Left forelimb (tissue), 1 donor: ENCODE results near the gene UGCG.
"Not testable (repeated sequence)": the region's sequence is repeated elsewhere in the genome, so short reads cannot be mapped to it uniquely, and the experiment has no call there.

Experiments used
- DNase-seq: peaks from one replicate; pipeline ENCODE4 v3.0.0-alpha.2; 2018; ENCODE audit warnings: low spot score

Gene UGCG

DNA sequence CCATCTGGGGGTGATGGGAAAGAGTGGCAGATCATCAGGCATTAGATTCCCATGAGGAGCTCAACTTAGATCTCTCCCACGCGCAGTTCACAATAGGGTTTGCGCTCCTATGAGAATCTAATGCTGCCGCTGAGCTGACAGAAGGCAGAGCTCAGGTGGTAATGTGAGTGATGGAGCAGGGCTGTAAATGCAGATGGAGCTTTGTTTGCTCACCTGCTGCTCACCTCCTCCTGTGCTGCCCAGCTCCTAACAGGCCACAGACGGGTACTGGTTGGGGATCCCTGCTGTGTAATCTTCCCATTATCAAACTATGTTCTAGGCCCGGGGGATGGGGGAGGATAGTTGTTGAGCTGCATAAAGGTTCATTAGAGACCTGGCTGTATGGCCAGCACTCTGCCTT lies 58.4 kb downstream of the UGCG start:
- DNase-seq, result no peak

DNA sequence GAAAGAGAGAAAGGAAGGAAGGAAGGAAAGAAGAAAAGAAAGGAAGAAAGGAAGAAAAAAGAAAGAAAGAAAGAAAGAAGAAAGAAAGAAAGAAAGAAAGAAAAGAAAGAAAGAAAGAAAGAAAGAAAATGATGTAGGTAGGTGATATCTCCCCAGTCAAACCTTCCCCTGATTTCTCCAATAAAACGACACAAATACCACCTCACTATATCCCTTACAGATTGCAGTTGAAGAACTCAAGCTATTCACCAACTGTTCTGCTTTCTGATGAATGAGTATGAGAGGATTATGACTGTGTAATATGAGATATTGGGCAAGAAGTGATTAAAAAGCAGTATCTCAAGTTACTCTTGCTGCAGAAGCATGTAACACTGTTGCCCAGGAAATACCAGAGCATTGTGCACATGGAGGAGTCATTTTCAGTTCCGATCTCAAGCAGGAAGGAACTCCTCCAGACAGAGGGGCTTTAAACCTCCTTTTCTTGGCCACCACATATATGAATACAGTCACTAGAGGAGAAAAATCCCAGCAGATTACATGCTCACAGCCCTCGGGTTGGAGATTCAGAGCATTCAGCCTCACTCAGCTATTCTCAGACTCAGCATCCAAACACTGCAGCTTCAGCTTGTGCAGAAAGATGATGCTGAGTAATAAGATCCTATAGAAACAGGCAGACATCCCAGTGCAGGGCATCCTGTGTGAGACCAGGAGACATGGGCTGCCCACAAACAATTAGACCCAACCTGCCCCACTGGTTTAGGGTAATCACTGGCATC lies 61.4 kb downstream of the UGCG start:
- DNase-seq, result no peak

- no peak for DNase-seq
Observed at GRCh38 chr9:111959468-111960359, 63.1 kb downstream of the UGCG start.

- DNase-seq, result not testable (repeated sequence)
Observed at GRCh38 chr9:111960485-111960884, 63.9 kb downstream of the UGCG start.

DNA sequence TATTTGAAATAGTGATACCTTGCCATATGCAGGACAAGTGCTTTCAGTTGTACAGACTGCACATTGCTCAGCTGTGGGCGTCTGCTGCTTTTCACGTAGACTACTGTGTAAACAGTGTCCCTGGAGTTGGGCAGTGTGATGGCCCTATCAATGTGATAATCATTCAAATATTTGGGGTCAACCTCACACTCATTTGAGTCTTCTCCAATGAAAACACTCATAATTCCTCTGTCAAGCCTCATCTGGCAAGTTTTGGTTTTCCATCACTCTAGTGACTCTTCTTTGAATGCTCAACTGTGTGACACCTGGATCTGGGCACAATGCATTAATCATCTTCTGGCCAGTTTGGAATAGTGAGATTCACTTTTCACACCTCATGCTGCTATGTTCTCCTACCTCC lies 64.4 kb downstream of the UGCG start:
- DNase-seq, result no peak

GRCh38 chr9:111961575-111961974 lies 65.0 kb downstream of the UGCG start:
- no peak for DNase-seq

DNA sequence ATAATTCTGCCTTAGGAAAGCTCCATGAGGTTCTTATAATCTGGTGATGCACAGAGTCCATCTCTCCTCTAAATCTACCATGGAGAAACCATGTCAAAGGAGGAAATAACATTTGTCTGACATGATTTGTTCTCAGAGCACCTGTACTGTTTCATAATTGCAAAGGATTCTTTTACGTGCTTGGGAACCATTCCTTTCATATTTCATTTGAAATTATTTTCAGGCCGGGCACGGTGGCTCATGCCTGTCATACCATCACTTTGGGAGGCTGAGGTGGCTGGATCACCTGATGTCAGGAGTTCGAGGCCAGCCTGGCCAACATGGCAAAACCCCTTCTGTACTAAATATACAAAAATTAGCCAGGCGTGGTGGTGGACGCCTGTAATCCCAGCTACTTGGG lies 65.4 kb downstream of the UGCG start:
- no peak for DNase-seq

- no peak for DNase-seq
Observed at GRCh38 chr9:111963995-111964394, 67.4 kb downstream of the UGCG start.

DNA sequence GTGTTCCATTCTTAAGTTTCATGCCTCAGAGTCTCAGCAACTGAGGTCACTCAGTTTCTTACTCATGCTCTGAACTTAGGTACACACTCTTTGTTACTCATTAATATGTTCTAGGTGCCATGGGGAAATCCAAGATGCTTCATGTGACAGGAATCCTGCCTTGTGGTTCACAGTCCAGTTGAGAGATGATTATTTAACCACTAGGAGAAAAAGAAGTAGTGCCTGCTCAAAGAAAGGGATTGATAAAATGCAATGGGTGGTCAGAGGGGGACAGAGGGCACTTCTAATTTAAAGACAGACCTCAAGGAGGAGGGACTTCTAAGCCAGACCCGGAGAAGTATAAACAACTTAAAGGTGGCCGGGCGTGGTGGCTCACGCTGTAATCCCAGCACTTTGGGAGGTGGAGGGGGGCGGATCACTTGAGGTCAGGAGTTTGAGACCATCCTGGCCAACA lies 69.0 kb downstream of the UGCG start:
- DNase-seq, result no peak

GRCh38 chr9:111966124-111966723 lies 69.6 kb downstream of the UGCG start:
- DNase-seq, result no peak

- DNase-seq, result no peak
Observed at GRCh38 chr9:111966861-111967291, 70.3 kb downstream of the UGCG start.

DNA sequence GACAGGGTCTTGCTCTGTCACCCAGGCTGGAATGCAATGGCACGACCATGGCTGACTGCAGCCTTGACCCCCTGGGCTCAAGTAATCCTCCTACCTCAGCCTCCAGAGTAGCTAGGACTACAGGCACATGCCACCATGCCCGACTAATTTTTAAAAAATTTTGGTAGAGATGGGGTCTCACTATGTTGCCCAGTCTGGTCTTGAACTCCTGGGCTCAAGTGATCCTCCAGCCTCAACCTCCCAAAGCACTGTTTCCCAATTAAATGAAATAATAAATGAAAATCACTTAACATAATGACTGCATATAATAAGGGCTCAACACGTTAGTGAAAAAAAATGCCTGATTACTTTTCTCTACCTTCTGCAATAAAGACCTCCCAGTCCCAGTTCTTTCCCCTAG lies 71.0 kb downstream of the UGCG start:
- DNase-seq, result no peak

- no peak for DNase-seq
Observed at GRCh38 chr9:111969061-111969460, 72.4 kb downstream of the UGCG start.

DNA sequence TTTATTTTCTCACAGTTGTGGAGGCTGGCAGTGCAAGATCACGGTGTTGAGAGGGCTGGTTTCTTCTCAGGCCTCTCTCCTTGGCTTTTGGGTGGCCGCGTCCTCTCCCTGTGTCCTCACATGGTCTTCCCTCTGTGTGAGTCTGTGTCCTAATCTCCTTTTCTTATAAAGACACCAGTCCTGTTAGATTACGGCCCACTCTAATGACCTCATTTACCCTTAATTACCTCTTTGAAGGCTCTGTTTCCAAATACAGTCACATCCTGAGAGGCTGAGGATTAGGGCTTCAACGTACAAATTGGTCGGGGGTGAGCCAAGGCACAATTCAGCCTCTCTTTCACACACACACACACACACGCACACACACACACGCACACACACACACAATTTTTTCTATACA lies 73.0 kb downstream of the UGCG start:
- no peak for DNase-seq

DNA sequence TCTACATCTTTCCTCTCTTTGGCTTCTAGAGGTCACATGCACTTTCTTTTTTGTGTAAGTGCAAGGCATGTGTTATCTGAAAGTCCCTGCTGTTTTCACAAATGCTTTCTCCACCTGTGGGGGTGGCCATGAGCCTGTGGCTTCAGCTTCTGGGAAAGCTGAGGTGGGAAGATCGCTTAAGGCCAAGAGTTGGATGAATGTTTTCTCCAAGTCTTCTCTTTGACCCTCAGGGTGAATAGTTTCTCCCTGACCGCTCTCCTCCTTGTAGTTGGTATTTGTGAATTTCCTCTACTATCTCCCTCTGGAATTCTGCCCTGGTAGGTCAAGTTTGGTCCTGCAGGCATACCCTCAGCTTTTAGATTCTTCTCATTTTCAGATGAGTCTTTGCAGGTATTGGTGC lies 74.2 kb downstream of the UGCG start:
- DNase-seq, result no peak

DNA sequence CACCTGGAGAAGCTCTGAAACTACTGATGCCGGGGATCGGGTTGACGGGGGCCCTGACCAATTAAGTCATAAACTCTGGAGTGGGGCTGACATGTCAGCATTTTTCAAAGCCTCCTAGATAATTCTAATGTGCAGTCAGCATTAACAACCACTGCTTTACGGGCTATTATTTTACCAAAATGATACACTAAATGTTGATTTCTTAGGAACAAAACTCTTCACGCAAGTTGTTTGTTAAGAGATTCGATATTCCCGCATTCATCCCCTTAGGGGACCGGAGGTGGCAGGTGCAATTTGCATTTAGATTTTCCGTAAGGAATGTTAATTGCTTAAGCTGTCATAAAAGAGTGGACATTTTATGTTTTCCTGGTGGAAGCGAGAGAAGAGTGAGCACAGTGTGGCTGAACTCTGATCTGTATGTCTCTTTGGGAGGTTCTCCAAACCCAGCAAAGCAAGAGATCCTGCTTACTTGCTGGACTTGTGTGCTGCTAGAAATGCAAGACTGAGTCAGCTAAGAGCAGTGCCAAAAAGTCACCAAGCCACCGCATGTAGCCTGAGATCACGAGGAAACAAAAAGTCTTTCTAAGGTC lies 77.6 kb downstream of the UGCG start:
- DNase-seq, result no peak

- DNase-seq, result no peak
Observed at GRCh38 chr9:111975709-111976108, 79.1 kb downstream of the UGCG start.

DNA sequence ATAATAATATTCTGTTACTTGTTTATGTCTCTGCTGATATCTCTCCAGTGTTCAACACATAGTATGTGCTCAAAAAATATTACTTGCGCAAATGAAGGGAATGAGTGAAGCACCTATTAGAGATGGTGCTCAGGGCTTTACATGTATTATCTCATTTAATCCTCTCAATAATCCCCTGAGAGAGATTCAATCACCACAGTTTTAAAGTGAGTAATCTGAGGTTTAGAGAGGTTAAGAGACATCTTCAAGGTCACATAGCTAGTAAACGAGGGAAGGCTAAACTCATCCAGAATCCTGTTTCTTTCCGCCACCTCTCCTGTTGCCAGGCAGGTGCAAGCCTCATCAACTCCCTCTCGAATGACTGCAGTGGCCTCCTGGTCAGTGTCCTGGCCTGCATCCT lies 82.0 kb downstream of the UGCG start:
- DNase-seq, result no peak

GRCh38 chr9:111979561-111979960 lies 82.9 kb downstream of the UGCG start:
- DNase-seq, result no peak

DNA sequence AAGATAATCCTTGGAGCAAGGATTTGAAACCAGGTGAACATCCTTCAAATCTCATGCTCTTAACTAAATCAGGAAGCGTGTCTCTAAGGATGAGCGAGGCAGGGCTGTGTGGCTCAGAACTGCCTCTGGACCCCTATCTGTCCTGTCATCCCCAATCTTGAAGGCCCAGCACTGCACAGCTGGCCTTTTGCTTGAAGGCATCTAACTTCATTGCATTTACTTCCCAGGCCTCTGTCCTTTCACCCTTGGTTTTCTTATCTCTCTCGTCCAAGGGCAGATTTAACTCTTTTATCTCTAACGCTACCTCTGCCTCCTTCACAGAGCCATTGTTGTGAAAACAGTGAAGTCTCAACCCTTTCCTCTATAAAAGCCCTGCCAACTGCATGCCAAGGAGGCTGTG lies 83.8 kb downstream of the UGCG start:
- DNase-seq, result no peak

- no peak for DNase-seq
Observed at GRCh38 chr9:111983484-111983908, 86.9 kb downstream of the UGCG start.

- DNase-seq, result no peak
Observed at GRCh38 chr9:111984086-111984802, 87.6 kb downstream of the UGCG start.
